GM12892 (cell line): Measurements from ENCODE around the gene SPI1.

Experiments used
- POLR2AphosphoS5 ChIP-seq: IDR thresholded peaks from 2 replicates; pipeline ENCODE4 v1.6.1; 2011; ENCODE audit warnings: low read depth, low read length, control low read depth
- TAF1 ChIP-seq: IDR thresholded peaks from 2 replicates; pipeline ENCODE4 v1.6.1; 2011; ENCODE audit warnings: low read depth, mild to moderate bottlenecking, control low read depth, low read length, borderline replicate concordance

- no peak for TF ChIP-seq TAF1
- TF ChIP-seq POLR2AphosphoS5, result no peak
Measured at GRCh38 chr11:47383071-47383470, 4.7 kb upstream of the SPI1 start.
